ENCODE data around the gene FSTL5. TPM values are rescaled to one million over a fixed set of nuclear protein-coding genes. Genes with fewer than 3 reads are reported as not detected.

The FSTL5 gene
- total and polyA plus RNA-seq, 9 of the 15 experiments (the other 6 are each of a cell fraction or from before 2014, with no cell fraction given), result 0.09 to 3.1 (median 0.50) TPM; not detected in 1

DNA sequence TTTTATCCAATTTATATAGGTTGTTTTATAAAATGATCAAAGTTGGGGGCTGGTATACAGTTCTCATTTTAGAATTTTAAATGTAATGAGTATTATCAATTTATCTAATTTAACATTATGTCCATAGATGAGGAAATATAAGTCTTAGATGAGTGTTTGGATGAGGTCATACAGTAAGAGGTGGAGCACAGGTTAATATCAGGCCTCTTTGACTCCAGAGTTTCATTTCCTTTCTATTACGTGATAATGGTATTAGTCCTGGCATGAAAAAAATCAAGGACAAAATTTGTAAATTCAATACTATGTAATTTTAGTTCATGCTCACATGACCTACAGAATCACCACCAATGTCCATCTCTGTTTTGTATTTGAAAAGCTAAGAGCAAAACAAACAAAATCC lies 269.8 kb downstream of the FSTL5 start:
- CTCF ChIA-PET (ENCODE audit: low intra/inter-chr PET ratio), result no interaction called here
- TF ChIP-seq ZBTB40 (IDR thresholded peaks at IDR 0.05) (no peak), ZBTB40 (CRISPR knock-in tag; IDR thresholded peaks at IDR 0.05) (no peak), SMC3 (conservative IDR thresholded peaks at IDR 0.05; ENCODE audit: insufficient read depth, low read depth, low read length) (no peak), THRA (IDR thresholded peaks at IDR 0.05) (no peak), MCM5 (IDR thresholded peaks at IDR 0.05; ENCODE audit: low read depth) (no peak), SRSF1 (IDR thresholded peaks at IDR 0.05; ENCODE audit: low read depth, low read length) (no peak), SMAD1 (IDR thresholded peaks at IDR 0.05; ENCODE audit: low read depth, low read length, partially characterized antibody) (no peak), ZNF121 (CRISPR knock-in tag; conservative IDR thresholded peaks at IDR 0.05) (no peak), ZNF274 (IDR thresholded peaks at IDR 0.05; ENCODE audit: borderline replicate concordance, low read depth, low read length) (no peak), TAL1 (IDR thresholded peaks at IDR 0.05) (no peak), TFAP4 (CRISPR knock-in tag; IDR thresholded peaks at IDR 0.05; ENCODE audit: borderline replicate concordance) (no peak), TBL1XR1 (IDR thresholded peaks at IDR 0.05; ENCODE audit: low read length in 2 of 2) (no peak), NEUROD1 (IDR thresholded peaks at IDR 0.05; ENCODE audit: borderline replicate concordance, low read depth, low read length, partially characterized antibody) (no peak)

More for the DNA sequence above, 269.8 kb downstream of the FSTL5 start:
- H3K9me3 ChIP-seq (replicated peaks; ENCODE audit: control insufficient read depth, insufficient read depth, low read depth, low read length), result no peaks in the 10 kb centered on the region
- no TSS peak for BruUV-seq (replicated peaks)
- in situ Hi-C loops (cut with MboI) (no loop called here), intact Hi-C loops (cut with micrococcal nuclease) (no loop called here)
- no peaks in the 10 kb centered on the region for H4K20me1 ChIP-seq (replicated peaks; ENCODE audit: control insufficient read depth, insufficient read depth, low read length)
- no peak for DNase-seq (ENCODE audit: extremely low read depth in 1 of 4, low spot score in 3 of 4)
- H3K27me3 ChIP-seq (ENCODE audit: control insufficient read depth in 2 of 2, insufficient read depth in 2 of 2, low read length in 2 of 2), result no peaks in the 10 kb centered on the region
- no peak for ATAC-seq
- H3K9ac ChIP-seq (ENCODE audit: insufficient read depth in 1 of 2, low read depth in 2 of 2, low read length in 2 of 2), result no peak overlapping the region
- no peaks in the 10 kb centered on the region for H3K9me1 ChIP-seq (ENCODE audit: control insufficient read depth, insufficient read depth, low read length)
- no peaks in the 10 kb centered on the region for H3K4me1 ChIP-seq (replicated peaks in 1 of 2; ENCODE audit: control insufficient read depth in 2 of 2, insufficient read depth in 2 of 2, low read length in 2 of 2)
- H3K4me3 ChIP-seq, result no peak overlapping the region
- no peaks in the 10 kb centered on the region for H3K36me3 ChIP-seq (ENCODE audit: control insufficient read depth, insufficient read depth, low read length)
- no peak overlapping the region for H3K4me2 ChIP-seq (ENCODE audit: insufficient read depth, low read length)
- H3K27ac ChIP-seq (ENCODE audit: extremely low read depth, low read depth, low read length), result no peak overlapping the region
- WGBS (ENCODE audit: insufficient coverage, low coverage, missing lambda C conversion rate), result no CpG with 5 or more reads among the region's 1 CpG
- H3K79me2 ChIP-seq (ENCODE audit: control insufficient read depth, insufficient read depth, low read length), result no peaks in the 10 kb centered on the region
- POLR2A ChIA-PET, result no interaction called here
- no peak overlapping the region for H2AFZ ChIP-seq (ENCODE audit: low read depth, low read length)
- no peak for FAIRE-seq
